GM21390 (cell line): Measurements from ENCODE around the gene SLC27A1.
A peak's percentile ranks its signal among the peaks of the same experiment; 100 is the strongest.
"Not testable (repeated sequence)": the region's sequence is repeated elsewhere in the genome, so short reads cannot be mapped to it uniquely, and the experiment has no call there.

Experiments used
- ATAC-seq: cut with Tn5 transposase; IDR thresholded peaks from one replicate; pipeline ENCODE4 v1.9.1; 2021; ENCODE audit not compliant: unreplicated experiment

Gene SLC27A1

GRCh38 chr19:17538684-17539237 lies 68.4 kb downstream of the SLC27A1 start:
- no peak for ATAC-seq

GRCh38 chr19:17539238-17540117 lies 69.2 kb downstream of the SLC27A1 start:
- ATAC-seq = no peak

GRCh38 chr19:17540174-17540573 lies 69.8 kb downstream of the SLC27A1 start:
- ATAC-seq = no peak

GRCh38 chr19:17541184-17541759 lies 70.9 kb downstream of the SLC27A1 start:
- ATAC-seq = no peak

- ATAC-seq = no peak
These were observed 71.7 kb downstream of the SLC27A1 start for GRCh38 chr19:17542042-17542441.

GRCh38 chr19:17542793-17543582 lies 72.7 kb downstream of the SLC27A1 start:
- no peak for ATAC-seq

GRCh38 chr19:17543986-17544385 lies 73.7 kb downstream of the SLC27A1 start:
- no peak for ATAC-seq

- ATAC-seq = no peak
These were observed 74.1 kb downstream of the SLC27A1 start for GRCh38 chr19:17544418-17544817.

- ATAC-seq = no peak
These were observed 77.8 kb downstream of the SLC27A1 start for GRCh38 chr19:17548145-17548544.

GRCh38 chr19:17549085-17549740 lies 78.9 kb downstream of the SLC27A1 start:
- no peak for ATAC-seq

- ATAC-seq = no peak
These were observed 79.8 kb downstream of the SLC27A1 start for GRCh38 chr19:17550076-17550667.

- ATAC-seq = not testable (repeated sequence)
These were observed 82.4 kb downstream of the SLC27A1 start for GRCh38 chr19:17552735-17553134.

- no peak for ATAC-seq
These were observed 82.9 kb downstream of the SLC27A1 start for GRCh38 chr19:17553256-17553655.

- no peak for ATAC-seq
These were observed 84.7 kb downstream of the SLC27A1 start for GRCh38 chr19:17554968-17555479.

- peak; percentile 89 for ATAC-seq
These were observed 85.2 kb downstream of the SLC27A1 start, which contains the start of gene COLGALT1 for GRCh38 chr19:17555480-17555928. TSS of gene COLGALT1 (plus strand) at chr19:17555649. CDS start at chr19:17555714, 65 bp downstream.
